HepG2 (cell line): ENCODE data around the gene ARL10. TPM values are rescaled to one million over a fixed set of nuclear protein-coding genes. Genes with fewer than 3 reads are reported as not detected.

Source experiments
- ATAC-seq: fragments of 200-7000 bp; cut with Tn5 transposase; 3 replicates; pipeline ENCODE4 v1.9.1; 2020; ENCODE audit warnings: mild to moderate bottlenecking, moderate library complexity
- BruUV-seq: library from RNA; stranded (reverse); fragments of 400-500 nt; replicated peaks from 2 replicates; lab custom pipeline; 2021; lab: Mats Ljungman, UMichigan
- CTCF ChIA-PET: fragments of 300-600 bp; formaldehyde crosslinking; extraction: SDS; loops from one replicate; lab custom pipeline; 2021; ENCODE audit warnings: low total read pairs, inconsistent platforms, low intra/inter-chr PET ratio; lab: Yijun Ruan, JAX
- POLR2A ChIA-PET: fragments of 350-600 bp; sonication (Branson Sonifier 250); formaldehyde crosslinking; loops from one replicate; lab custom pipeline; 2020; ENCODE audit warnings: antibody characterized with exemption, inconsistent platforms; lab: Yijun Ruan, JAX
- DNase-seq: peaks from one replicate; pipeline ENCODE4 v3.0.0-alpha.2; 2015; ENCODE audit warnings: low spot score
- FAIRE-seq: peaks from 3 replicates; lab custom pipeline; 2011; peaks lifted over from hg19 to GRCh38; lab: Jason Lieb, UNC
- H2AFZ ChIP-seq: one replicate; pipeline ENCODE4 v1.6.1; 2011; ENCODE audit warnings: low read length, inconsistent platforms
- H3K27ac ChIP-seq: fragments of 300-600 bp; 3 replicates; pipeline ENCODE4 v1.8.0; 2011; ENCODE audit warnings: mixed run types, mild to moderate bottlenecking, mixed read lengths, low read length, inconsistent platforms; ENCODE audit not compliant: insufficient read depth; ENCODE audit errors: extremely low read length
- H3K27me3 ChIP-seq, 2 experiments: fragments of 200-600 bp in 1 of 2; 2 replicates in 1 of 2; 3 replicates in 1 of 2; pipeline versions ENCODE4 v1.6.0 to v1.8.0; 2011; ENCODE audit warnings: low read length in 2 of 2, mild to moderate bottlenecking in 2 of 2, moderate library complexity in 2 of 2, inconsistent platforms in 1 of 2; ENCODE audit not compliant: insufficient read depth in 2 of 2, control insufficient read depth in 1 of 2
- H3K36me3 ChIP-seq, 2 experiments: fragments of 200-600 bp in 1 of 2; replicated peaks in 1 of 2; 2 replicates in 1 of 2; 3 replicates in 1 of 2; pipeline versions ENCODE4 v1.5.1 to v1.8.0; 2011; ENCODE audit warnings: low read length in 2 of 2, inconsistent platforms in 1 of 2; ENCODE audit not compliant: insufficient read depth in 2 of 2, control insufficient read depth in 1 of 2
- H3K4me1 ChIP-seq: 2 replicates; pipeline ENCODE4 v1.5.1; 2012; ENCODE audit warnings: low read length, inconsistent platforms; ENCODE audit not compliant: insufficient read depth
- H3K4me2 ChIP-seq: 2 replicates; pipeline ENCODE4 v1.6.0; 2011; ENCODE audit warnings: low read depth, low read length, inconsistent platforms
- H3K4me3 ChIP-seq, 3 experiments: fragments of 200-600 bp in 1 of 3; sonication (generic), shearing (Covaris generic) in 1 of 3; replicated peaks in 1 of 3; 2 replicates each; pipeline ENCODE4 v1.5.1; 2011 to 2016; ENCODE audit warnings: low read length in 3 of 3, inconsistent platforms in 2 of 3, low read depth in 2 of 3, mild to moderate bottlenecking in 2 of 3, control low read depth in 1 of 3, mixed read lengths in 1 of 3; ENCODE audit not compliant: insufficient read depth in 1 of 3
- H3K79me2 ChIP-seq: one replicate; pipeline ENCODE4 v1.6.1; 2011; ENCODE audit warnings: low read length, inconsistent platforms; ENCODE audit not compliant: insufficient read depth
- H3K9ac ChIP-seq: 2 replicates; pipeline ENCODE4 v1.6.0; 2011; ENCODE audit warnings: mild to moderate bottlenecking, low read depth, low read length, inconsistent platforms; ENCODE audit not compliant: insufficient read depth
- H3K9me3 ChIP-seq: 2 replicates; pipeline ENCODE4 v1.5.1; 2012; ENCODE audit warnings: mild to moderate bottlenecking, low read length
- H4K20me1 ChIP-seq: 2 replicates; pipeline ENCODE4 v1.6.0; 2011; ENCODE audit warnings: inconsistent platforms, mild to moderate bottlenecking, low read length, moderate library complexity; ENCODE audit not compliant: insufficient read depth
- ATF7-NPFF ChIP-seq: sonication (generic); formaldehyde crosslinking; IDR thresholded peaks from 2 replicates; pipeline ENCODE4 v1.8.1; 2023; ENCODE audit warnings: mild to moderate bottlenecking, low read depth, missing genetic modification reagents, moderate library complexity
- FOSL2 ChIP-seq: sonication (generic); formaldehyde crosslinking; IDR thresholded peaks from 2 replicates; pipeline ENCODE4 v1.4.0; 2020; ENCODE audit warnings: missing genetic modification reagents
- HDAC1 ChIP-seq: sonication (generic); formaldehyde crosslinking; IDR thresholded peaks from 2 replicates; pipeline ENCODE4 v1.5.1; 2020; ENCODE audit warnings: mild to moderate bottlenecking, missing genetic modification reagents
- IRX3 ChIP-seq: sonication (generic); formaldehyde crosslinking; IDR thresholded peaks from 2 replicates; pipeline ENCODE4 v1.8.1; 2023; ENCODE audit warnings: mild to moderate bottlenecking, low read depth, missing genetic modification reagents, borderline replicate concordance
- NFYB ChIP-seq: sonication (generic); formaldehyde crosslinking; IDR thresholded peaks from 2 replicates; pipeline ENCODE4 v1.4.0; 2020; ENCODE audit warnings: missing genetic modification reagents
- SSRP1 ChIP-seq: IDR thresholded peaks from 2 replicates; pipeline ENCODE4 v1.6.1; 2016; ENCODE audit warnings: control low read depth
- ZIK1 ChIP-seq: sonication (generic); formaldehyde crosslinking; IDR thresholded peaks from 2 replicates; pipeline ENCODE4 v1.5.0; 2020; ENCODE audit warnings: mild to moderate bottlenecking, low read depth, missing genetic modification reagents, borderline replicate concordance
- ZNF558 ChIP-seq: sonication (generic); formaldehyde crosslinking; IDR thresholded peaks from 2 replicates; pipeline ENCODE4 v1.9.0; 2022; ENCODE audit warnings: mild to moderate bottlenecking, missing genetic modification reagents, borderline replicate concordance
- WGBS: methylation state at CpG from one replicate; pipeline ENCODE4 v1.1.6; 2017; ENCODE audit warnings: low lambda C conversion rate; 5-methylcytosine and 5-hydroxymethylcytosine counted together
- in situ Hi-C: cut with HindIII; loops from 2 replicates; pipeline ENCODE4 v1.10.0; 2017; ENCODE audit warnings: low pct_unique_long_range_greater_than_20kb; ENCODE audit not compliant: extremely low pct_ligation_motif_present
- intact Hi-C: fragments of 100-400 bp; cut with micrococcal nuclease; formaldehyde crosslinking; loops from one replicate; pipeline ENCODE4 v1.10.0; 2022; ENCODE audit not compliant: unreplicated experiment
- polyA plus RNA-seq, 8 experiments: library from polyadenylated mRNA; depleted of rRNA in 3 of 8; stranded (reverse) in 7 of 8; unstranded in 1 of 8; fragments of >200 nt; fragmentation: Illumina TruSeq in 4 of 8; extraction: Trizol in 4 of 8; gene quantifications; 2 replicates each; pipeline versions ENCODE4 v1.2.1 to v1.2.3, GENCODE V29; 2011 to 2016; ENCODE audit warnings: low read depth in 4 of 8, missing spikeins in 1 of 8, mixed read lengths in 1 of 8; ENCODE audit not compliant: insufficient read depth in 1 of 8
- total RNA-seq, 5 experiments: library from RNA; depleted of rRNA; stranded (reverse); fragments of >200 nt; fragmentation: Illumina TruSeq; extraction: Trizol; gene quantifications; 2 replicates each; pipeline ENCODE4 v1.2.3, GENCODE V29; 2016; ENCODE audit warnings: low read depth in 1 of 5
- TF ChIP-seq, protein P1 (sequence below): sonication (generic); formaldehyde crosslinking; IDR thresholded peaks from 2 replicates; pipeline ENCODE4 v1.5.1; 2020; ENCODE audit warnings: mild to moderate bottlenecking, missing genetic modification reagents, moderate library complexity
- TF ChIP-seq, protein P2 (sequence below): sonication (generic); formaldehyde crosslinking; IDR thresholded peaks from 2 replicates; pipeline ENCODE4 v1.4.0; 2020; ENCODE audit warnings: missing genetic modification reagents, borderline replicate concordance
- TF ChIP-seq, protein P3 (sequence below): IDR thresholded peaks from 2 replicates; pipeline ENCODE4 v1.6.1; 2016; ENCODE audit warnings: low read depth, control low read depth
- TF ChIP-seq, protein P4 (sequence below): sonication (generic); formaldehyde crosslinking; conservative IDR thresholded peaks from 2 replicates; pipeline ENCODE4 v1.4.0; 2020; ENCODE audit warnings: missing genetic modification reagents

ARL10 gene
- total and polyA plus RNA-seq, 2 of the 13 experiments (the other 11 are each of a cell fraction or from before 2014, with no cell fraction given) = 0.18 to 0.50 TPM

DNA sequence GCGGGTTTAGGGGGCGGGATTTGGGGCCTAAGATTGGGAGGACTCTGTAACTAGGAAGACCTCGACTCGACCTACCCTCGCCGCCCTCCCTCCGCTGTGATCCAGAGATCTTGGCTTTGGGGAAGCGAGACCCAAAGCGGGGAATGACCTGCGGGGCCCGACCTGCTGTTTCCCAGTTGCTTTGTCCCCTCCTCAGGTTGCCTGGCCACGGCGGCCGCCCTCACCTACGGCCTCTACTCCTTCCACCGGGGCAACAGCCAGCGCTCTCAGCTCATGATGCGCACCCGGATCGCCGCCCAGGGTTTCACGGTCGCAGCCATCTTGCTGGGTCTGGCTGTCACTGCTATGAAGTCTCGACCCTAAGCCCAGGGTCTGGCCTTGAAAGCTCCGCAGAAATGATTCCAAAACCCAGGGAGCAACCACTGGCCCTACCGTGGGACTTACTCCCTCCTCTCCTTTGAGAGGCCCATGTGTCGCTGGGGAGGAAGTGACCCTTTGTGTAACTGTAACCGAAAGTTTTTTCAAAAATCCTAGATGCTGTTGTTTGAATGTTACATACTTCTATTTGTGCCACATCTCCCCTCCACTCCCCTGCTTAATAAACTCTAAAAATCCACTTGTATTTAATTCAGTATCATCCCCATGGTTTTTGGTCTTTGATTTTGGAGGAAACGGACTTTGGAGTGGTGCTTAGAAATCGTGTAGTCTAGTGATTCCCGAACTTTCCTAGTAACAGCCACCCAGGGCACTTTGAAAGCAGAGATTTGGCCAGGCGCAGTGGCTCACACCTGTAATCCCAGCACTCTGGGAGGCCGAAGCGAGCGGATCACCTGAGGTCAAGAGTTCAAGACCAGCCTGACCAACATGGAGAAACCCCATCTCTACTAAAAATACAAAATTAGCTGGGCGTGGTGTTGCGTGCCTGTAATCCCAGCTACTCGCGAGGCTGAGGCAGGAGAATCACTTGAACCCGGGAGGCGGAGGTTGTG is 24.1 kb downstream of the ARL10 start (continued):
- TF ChIP-seq, protein P1, sequence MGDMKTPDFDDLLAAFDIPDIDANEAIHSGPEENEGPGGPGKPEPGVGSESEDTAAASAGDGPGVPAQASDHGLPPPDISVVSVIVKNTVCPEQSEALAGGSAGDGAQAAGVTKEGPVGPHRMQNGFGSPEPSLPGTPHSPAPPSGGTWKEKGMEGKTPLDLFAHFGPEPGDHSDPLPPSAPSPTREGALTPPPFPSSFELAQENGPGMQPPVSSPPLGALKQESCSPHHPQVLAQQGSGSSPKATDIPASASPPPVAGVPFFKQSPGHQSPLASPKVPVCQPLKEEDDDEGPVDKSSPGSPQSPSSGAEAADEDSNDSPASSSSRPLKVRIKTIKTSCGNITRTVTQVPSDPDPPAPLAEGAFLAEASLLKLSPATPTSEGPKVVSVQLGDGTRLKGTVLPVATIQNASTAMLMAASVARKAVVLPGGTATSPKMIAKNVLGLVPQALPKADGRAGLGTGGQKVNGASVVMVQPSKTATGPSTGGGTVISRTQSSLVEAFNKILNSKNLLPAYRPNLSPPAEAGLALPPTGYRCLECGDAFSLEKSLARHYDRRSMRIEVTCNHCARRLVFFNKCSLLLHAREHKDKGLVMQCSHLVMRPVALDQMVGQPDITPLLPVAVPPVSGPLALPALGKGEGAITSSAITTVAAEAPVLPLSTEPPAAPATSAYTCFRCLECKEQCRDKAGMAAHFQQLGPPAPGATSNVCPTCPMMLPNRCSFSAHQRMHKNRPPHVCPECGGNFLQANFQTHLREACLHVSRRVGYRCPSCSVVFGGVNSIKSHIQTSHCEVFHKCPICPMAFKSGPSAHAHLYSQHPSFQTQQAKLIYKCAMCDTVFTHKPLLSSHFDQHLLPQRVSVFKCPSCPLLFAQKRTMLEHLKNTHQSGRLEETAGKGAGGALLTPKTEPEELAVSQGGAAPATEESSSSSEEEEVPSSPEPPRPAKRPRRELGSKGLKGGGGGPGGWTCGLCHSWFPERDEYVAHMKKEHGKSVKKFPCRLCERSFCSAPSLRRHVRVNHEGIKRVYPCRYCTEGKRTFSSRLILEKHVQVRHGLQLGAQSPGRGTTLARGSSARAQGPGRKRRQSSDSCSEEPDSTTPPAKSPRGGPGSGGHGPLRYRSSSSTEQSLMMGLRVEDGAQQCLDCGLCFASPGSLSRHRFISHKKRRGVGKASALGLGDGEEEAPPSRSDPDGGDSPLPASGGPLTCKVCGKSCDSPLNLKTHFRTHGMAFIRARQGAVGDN (CRISPR knock-in tag) = peak; percentile 41
- TF ChIP-seq ZNF558 (CRISPR knock-in tag) (0 out of 2 replicates have a peak, but pooled peaks have one; percentile 14), HDAC1 (CRISPR knock-in tag) (peak; percentile 22)

DNA sequence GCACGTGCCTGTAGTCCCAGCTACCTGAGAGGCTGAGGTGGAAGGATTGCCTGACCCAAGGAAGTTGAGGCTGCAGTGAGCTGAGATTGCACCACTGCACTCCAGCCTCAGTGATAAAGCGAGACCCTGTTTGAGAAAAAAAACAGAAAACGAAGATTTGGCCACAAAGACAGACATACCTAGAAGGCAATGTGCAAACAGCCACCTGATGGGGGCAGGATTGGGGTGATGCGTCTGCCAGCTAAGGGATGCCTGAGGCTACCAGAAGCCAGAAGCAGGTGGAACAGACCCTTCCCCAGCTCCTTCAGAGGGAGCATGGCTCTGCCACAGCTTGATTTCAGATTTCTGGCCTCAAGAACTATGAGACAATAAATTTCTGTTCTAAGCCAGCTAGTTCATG is 26.2 kb downstream of the ARL10 start:
- ATAC-seq (no peak), DNase-seq (no peak), FAIRE-seq (no peak)
- WGBS = 99% methylated on average over 4 of the region's 4 CpGs
- ChIA-PET POLR2A (interaction anchor here (0.9 kb wide), 1 partner anchor 30 kb away, joined by 3 read pairs; the partner anchor contains the start of gene KIAA1191), CTCF (no interaction called here)
- no TSS peak for BruUV-seq
- Histone ChIP-seq H2AFZ (no peak overlapping the region), H3K36me3 (peaks cover 2 to 7% of the 10 kb centered on the region in 2 experiments; a peak in 3 of 5 replicates), H3K27ac (no peak overlapping the region), H3K4me3 (no peak overlapping the region), H4K20me1 (no peaks in the 10 kb centered on the region; the same call in 1 of the 2 replicates), H3K9ac (no peak overlapping the region), H3K4me2 (no peak overlapping the region), H3K27me3 (no peaks in the 10 kb centered on the region; a peak in 1 of 5 replicates), H3K4me1 (peaks cover 22% of the 10 kb centered on the region), H3K9me3 (no peaks in the 10 kb centered on the region), H3K79me2 (peaks cover 25% of the 10 kb centered on the region)
- intact Hi-C loops = no loop called here
- in situ Hi-C loops = no loop called here
- TF ChIP-seq, protein P2, sequence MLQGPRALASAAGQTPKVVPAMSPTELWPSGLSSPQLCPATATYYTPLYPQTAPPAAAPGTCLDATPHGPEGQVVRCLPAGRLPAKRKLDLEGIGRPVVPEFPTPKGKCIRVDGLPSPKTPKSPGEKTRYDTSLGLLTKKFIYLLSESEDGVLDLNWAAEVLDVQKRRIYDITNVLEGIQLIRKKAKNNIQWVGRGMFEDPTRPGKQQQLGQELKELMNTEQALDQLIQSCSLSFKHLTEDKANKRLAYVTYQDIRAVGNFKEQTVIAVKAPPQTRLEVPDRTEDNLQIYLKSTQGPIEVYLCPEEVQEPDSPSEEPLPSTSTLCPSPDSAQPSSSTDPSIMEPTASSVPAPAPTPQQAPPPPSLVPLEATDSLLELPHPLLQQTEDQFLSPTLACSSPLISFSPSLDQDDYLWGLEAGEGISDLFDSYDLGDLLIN (CRISPR knock-in tag) = no peak
- TF ChIP-seq NFYB = no peak
- TF ChIP-seq FOSL2 (CRISPR knock-in tag) = no peak
- TF ChIP-seq, protein P3, sequence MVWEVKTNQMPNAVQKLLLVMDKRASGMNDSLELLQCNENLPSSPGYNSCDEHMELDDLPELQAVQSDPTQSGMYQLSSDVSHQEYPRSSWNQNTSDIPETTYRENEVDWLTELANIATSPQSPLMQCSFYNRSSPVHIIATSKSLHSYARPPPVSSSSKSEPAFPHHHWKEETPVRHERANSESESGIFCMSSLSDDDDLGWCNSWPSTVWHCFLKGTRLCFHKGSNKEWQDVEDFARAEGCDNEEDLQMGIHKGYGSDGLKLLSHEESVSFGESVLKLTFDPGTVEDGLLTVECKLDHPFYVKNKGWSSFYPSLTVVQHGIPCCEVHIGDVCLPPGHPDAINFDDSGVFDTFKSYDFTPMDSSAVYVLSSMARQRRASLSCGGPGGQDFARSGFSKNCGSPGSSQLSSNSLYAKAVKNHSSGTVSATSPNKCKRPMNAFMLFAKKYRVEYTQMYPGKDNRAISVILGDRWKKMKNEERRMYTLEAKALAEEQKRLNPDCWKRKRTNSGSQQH (CRISPR knock-in tag) = no peak
- TF ChIP-seq, protein P4, sequence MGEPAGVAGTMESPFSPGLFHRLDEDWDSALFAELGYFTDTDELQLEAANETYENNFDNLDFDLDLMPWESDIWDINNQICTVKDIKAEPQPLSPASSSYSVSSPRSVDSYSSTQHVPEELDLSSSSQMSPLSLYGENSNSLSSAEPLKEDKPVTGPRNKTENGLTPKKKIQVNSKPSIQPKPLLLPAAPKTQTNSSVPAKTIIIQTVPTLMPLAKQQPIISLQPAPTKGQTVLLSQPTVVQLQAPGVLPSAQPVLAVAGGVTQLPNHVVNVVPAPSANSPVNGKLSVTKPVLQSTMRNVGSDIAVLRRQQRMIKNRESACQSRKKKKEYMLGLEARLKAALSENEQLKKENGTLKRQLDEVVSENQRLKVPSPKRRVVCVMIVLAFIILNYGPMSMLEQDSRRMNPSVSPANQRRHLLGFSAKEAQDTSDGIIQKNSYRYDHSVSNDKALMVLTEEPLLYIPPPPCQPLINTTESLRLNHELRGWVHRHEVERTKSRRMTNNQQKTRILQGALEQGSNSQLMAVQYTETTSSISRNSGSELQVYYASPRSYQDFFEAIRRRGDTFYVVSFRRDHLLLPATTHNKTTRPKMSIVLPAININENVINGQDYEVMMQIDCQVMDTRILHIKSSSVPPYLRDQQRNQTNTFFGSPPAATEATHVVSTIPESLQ = no peak
- TF ChIP-seq ZIK1 (CRISPR knock-in tag) = no peak
- TF ChIP-seq ATF7-NPFF = no peak
- TF ChIP-seq SSRP1 (CRISPR knock-in tag) = no peak
- no peak for TF ChIP-seq IRX3 (CRISPR knock-in tag)
